ENCODE measurements around the gene INSR. TPM values are rescaled to one million over a fixed set of nuclear protein-coding genes. Genes with fewer than 3 reads are reported as not detected.
A peak's percentile ranks its signal among the peaks of the same experiment; 100 is the strongest.

Gene INSR
- total and polyA plus RNA-seq, 10 of the 15 experiments (the other 5 are each of a cell fraction or from before 2014, with no cell fraction given), result 4.2 to 34.9 (median 13.6) TPM

- TF ChIP-seq BRCA1 (IDR thresholded peaks at IDR 0.05; ENCODE audit: low read depth, low read length) (no peak), KAT2A (conservative IDR thresholded peaks at IDR 0.05; ENCODE audit: control insufficient read depth, low read depth, low read length) (no peak), GATAD2B (conservative IDR thresholded peaks at IDR 0.05; ENCODE audit: low read depth) (no peak), RB1 (IDR thresholded peaks at IDR 0.05; ENCODE audit: borderline replicate concordance) (no peak), HDAC6 (IDR thresholded peaks at IDR 0.05; ENCODE audit: unreplicated experiment) (no peak), ATF3 (IDR thresholded peaks at IDR 0.05; ENCODE audit: borderline replicate concordance, extremely low read depth, low read depth, low read length) (no peak), RAD21 (IDR thresholded peaks at IDR 0.05; ENCODE audit: insufficient read depth, low read depth, low read length) (peak; percentile 57), BCLAF1 (IDR thresholded peaks at IDR 0.05) (no peak), KLF5 (IDR thresholded peaks at IDR 0.05; ENCODE audit: partially characterized antibody) (no peak), ZNF687 (IDR thresholded peaks at IDR 0.05) (no peak), ZZZ3 (IDR thresholded peaks at IDR 0.05; ENCODE audit: control insufficient read depth, insufficient read length, low read depth) (no peak)
Measured at GRCh38 chr19:7328647-7329046, 34.4 kb upstream of the INSR start (continued).

All from GM12878 (cell line).